NCI-H2107 treated with DMSO at 0.1 percent for 48 hours (cell line): ENCODE data around the gene KIF16B.

Source experiments
- DNase-seq: peaks from one replicate; lab custom pipeline; 2025; ENCODE audit not compliant: unreplicated experiment; lab: John Stamatoyannopoulos, UW

Gene KIF16B

DNA sequence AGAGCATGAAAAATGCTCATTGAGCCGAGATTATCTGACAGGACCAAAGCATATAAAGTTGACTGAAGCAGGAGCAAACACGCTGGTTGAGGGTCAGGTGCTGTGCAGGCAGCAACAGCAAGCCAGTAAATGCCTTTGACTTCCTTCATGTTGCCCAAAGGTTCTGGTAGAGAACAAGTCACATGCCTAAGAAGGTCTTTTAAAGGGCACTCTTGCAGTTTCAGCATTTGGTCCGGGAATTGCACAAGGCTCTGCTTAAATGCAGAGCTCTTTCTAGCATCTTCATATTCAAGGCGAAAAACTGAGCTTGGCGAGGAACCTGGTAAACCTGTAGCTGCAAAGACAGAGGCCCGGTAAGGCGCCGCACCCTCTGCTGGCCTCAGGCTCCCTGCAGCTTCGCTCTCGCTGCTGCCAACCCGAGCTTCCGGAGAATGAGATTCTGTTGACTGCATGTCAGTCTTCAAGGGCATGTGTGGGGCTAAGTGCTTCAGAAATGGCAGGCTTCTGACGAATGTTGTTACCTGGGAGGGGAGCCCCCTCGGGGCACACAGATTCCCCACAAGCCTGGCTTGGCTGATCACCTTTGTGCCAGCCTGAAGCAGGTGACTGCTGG lies 205.2 kb downstream of the KIF16B start:
- no peak for DNase-seq

GRCh38 chr20:16366529-16366928 lies 206.7 kb downstream of the KIF16B start:
- no peak for DNase-seq

- no peak for DNase-seq
Observed at GRCh38 chr20:16364320-16364687, 208.9 kb downstream of the KIF16B start.

GRCh38 chr20:16363506-16364319 lies 209.5 kb downstream of the KIF16B start:
- no peak for DNase-seq

GRCh38 chr20:16362642-16363041 lies 210.6 kb downstream of the KIF16B start:
- DNase-seq = no peak

- DNase-seq = no peak
Observed at GRCh38 chr20:16360668-16361067, 212.6 kb downstream of the KIF16B start.

DNA sequence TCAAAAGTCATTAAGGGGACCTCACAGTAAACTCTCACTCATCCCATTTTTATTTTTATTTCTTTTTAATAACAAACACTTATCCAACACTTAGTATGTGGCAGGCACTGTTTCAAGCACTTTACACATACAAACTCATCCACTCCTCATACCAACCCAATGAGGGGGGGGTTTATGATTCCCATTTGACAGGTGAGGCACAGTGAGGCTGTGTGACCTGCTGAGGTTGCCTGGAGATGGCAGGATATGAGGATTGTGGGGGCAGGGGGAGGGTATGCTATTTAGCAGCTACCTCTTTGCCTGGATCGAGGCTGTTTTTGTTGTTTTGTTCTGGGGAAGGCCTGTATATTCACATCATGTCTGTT lies 219.8 kb downstream of the KIF16B start:
- DNase-seq = no peak

DNA sequence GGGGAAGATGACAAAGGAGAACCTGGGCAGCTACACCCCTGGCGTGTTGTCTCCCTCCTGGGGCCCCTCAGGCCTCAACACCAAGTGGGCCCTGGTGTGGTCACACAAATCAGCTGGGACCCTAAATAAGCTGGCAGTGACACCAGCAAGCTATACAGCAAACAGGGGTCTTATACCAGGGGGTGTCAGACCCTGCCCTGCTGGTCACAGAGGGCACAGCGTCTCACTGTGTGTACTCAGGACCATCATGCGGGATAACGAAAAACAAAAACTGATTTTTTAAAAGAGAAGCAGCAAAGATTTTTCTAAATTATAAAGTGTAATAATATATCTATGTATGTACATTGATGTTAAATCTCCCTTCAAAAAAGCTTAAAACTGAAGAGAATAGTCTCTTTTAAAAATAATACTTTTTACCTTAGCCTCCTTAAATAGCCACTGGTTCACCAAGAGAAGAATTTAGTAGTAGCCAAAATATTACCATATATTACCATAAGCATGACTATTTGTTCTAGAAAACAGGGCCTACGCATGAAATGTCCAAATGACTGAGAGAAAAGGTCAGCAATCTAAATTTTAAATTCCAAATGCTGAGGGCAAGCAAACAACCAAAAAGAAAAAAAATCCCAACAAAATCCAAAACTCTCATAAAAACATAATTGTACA lies 220.4 kb downstream of the KIF16B start:
- no peak for DNase-seq

- no peak for DNase-seq
Observed at GRCh38 chr20:16352321-16352720, 220.9 kb downstream of the KIF16B start.

- DNase-seq = no peak
Observed at GRCh38 chr20:16351415-16351814, 221.8 kb downstream of the KIF16B start.

DNA sequence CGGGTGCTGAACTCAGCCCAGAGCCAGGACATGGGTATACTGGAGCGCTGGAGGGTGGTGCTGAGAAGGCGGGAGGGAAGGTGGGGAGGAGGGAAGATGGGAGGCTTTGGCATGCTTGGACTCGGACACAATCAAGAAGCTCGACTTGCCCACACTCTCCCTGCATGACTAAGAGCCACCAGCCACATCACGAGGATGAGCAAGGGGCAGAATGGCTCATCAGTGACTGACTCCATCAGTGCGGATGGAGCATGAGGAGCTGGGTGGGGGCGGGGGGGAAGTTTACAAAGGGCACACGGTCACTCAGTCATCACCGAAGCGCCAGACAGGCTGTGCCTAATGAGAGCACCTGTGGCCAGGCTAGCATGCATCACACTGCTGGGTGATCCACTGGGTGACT lies 222.8 kb downstream of the KIF16B start:
- no peak for DNase-seq

DNA sequence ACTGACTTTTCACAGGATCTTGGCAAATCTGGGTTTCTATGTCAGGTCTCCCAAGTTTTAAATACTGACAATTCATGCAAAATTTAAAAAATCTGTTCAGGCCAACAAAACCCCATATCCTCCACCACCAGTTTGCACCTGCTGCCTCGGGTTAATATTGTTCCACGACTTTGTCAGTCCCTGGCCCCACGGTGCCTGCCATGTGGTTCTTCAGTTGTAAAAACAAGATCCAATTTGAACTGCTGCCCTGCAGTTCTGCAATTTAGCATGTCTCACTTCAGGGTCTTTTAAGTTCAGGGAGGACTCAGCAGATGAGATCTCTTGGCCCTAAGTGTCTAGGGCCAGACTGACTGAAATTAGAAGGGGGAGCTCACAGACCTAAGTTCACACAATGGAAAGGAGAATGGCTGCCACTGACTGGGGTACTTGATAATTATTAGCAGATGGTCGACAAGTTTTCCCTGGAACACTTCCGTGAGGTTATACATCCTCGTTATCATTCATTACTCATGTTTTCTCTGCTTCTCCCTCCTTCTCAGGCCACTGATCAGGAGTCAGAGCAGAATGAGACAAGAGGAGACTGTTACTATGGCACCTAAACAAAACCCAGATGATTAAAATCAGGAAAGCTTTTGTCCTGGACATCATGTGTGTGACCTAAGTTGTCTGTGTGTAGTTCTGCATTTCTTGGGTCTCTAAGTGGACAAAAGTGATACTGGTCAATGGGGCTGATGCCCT lies 223.6 kb downstream of the KIF16B start:
- no peak for DNase-seq

DNA sequence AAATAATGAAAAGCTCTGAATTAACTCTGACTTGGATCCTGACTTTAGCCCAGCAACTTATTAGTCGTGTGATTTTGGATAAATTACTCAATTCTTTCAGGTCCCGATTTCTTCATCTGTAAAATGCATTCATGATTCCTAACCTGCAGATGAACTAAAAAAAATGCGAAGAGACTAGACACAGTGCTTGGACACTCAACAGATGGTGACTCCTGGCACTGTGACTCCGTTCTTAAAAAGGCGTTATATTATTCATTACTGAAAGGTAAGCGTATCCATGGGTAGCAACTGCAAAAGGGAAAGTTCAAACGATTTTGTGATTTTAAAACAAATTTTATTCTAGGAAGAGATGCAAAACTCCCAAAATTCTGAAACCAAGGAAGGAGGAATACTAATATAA lies 226.3 kb downstream of the KIF16B start:
- DNase-seq = no peak

- no peak for DNase-seq
Observed at GRCh38 chr20:16337707-16338106, 235.5 kb downstream of the KIF16B start.

GRCh38 chr20:16327606-16328005 lies 245.6 kb downstream of the KIF16B start:
- DNase-seq = no peak

DNA sequence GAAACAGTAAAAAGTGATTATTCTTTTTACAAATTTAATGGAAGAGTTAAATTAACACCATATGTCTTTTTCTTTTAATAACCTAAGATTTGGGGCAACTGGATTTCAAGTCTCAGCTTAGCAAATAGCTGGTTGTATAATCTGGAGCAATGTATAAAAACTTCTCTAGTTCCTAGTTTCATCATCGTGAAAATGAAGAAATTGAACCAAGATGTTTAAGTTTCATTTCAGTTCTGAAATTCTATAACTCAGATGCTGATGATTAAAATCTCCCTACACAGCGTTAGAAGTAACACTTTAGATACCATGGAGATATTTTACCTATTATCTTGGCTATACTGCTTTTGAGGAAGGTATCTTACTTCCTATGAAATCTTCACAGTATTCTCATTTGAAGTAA lies 252.0 kb downstream of the KIF16B start:
- DNase-seq = no peak

GRCh38 chr20:16317445-16318362 lies 255.5 kb downstream of the KIF16B start:
- DNase-seq = no peak

DNA sequence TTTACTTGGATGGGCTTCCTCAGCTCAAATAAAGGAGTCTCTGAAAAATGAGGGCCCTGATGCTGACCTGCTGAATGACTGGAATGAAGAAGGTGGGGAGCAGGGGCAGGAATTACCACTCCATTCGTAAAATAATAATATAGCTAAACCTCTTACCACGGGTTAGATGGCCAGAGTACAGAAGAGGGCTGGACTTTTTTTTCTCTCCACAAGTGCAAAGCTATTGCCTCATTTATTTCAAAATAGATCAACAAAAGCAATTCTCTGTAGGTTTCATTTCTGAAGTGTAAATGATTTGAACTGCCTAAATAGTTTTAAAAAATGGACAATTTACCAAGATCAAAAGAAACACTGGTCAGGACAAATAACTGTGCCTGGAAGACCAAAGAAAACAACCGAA lies 256.7 kb downstream of the KIF16B start:
- DNase-seq = no peak

DNA sequence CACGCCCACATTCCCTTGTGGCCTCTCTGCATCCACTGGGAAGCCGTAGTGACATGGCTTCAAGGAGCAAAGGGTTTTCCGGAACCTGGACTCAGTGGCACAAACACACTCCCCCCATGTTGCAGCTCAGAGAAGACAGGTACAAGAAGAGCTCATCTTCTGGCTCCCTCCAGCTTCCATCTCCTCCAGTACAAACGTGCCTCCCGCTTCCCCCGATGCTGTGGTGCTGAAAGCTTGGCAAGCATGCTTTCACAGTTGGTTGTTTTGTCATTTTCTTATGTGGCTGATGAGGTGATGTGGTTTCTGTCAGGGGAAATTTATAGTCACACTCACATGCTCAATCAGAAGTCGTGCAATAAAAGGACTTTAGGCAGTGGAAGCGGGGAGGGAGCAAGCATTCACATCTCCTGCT lies 258.5 kb downstream of the KIF16B start:
- no peak for DNase-seq

DNA sequence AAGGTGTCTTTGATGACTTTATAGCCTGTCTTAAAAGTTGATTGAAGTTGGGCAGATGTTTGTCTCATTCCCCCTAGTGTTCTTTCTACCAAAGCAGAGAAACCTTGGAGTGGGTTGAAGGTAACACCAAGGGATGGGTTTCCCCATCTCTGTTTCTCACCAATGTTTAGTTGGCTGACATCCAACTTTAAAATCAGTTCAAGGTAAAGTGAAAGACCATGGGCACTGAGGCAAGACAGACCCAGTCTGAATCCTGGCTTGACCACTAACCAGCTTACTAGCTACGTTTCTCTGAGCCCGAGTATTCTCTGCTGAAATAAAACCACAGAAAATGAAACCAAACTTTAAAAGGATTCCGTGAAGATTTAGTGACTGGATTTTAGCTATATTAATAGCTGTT lies 258.9 kb downstream of the KIF16B start:
- DNase-seq = no peak

DNA sequence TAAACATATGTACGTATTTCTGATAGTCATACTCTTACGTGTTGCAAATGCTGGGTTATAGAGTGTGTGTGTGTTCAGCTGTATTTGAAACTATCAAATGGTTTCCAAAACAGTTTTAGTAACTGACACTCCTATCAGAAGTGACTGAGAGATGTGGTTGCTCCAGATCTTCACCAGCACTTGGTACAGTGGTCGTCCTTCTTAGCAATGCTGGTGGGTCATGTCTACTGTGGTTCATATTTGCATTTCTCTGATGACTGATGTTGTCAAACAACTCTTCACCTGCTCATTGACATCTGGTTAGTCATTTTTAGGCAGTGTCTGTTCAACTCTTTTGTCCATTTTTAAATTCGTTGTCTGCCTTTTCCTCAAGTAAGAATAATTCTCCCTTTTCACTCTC lies 259.3 kb downstream of the KIF16B start:
- DNase-seq = no peak
